ENCODE results near the gene AMHR2. TPM values are rescaled to one million over a fixed set of nuclear protein-coding genes. Genes with fewer than 3 reads are reported as not detected.
"Not testable (repeated sequence)": the region's sequence is repeated elsewhere in the genome, so short reads cannot be mapped to it uniquely, and the experiment has no call there.

AMHR2 gene
- polyA plus RNA-seq (2011; rRNA removed) (not detected in 2 replicates), polyA minus RNA-seq (2011; rRNA and poly(A)+ RNA removed) (not detected in 2 replicates)

DNA sequence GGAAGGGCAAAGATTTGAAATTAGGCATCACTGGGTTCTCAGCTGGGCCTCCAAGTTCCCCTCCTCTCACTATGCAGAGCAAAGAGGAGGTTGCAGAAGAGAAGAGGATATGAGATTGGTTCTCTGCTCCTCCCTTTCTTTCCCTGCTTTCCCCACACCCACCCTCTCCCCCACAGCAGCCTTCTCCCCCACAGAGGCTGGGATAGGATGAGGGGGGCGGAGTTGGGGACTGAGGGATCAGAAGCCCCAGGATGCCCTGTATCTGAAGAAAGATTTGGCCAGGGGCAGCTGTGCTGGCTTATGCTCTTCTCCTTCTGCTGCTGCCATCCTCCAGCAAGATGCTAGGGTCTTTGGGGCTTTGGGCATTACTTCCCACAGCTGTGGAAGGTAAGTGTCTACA is at the start of gene AMHR2:
Gene AMHR2 (plus strand): TSS at position 259 of the 400 bp plus-strand sequence. CDS start 80 bp downstream, at position 339.
- ChIA-PET POLR2A (no interaction called here), CTCF (interaction anchor here (1.7 to 8.1 kb wide), 6 partner anchors 51 to 102 kb away, joined by 5 to 163 read pairs (median 17); partner anchors contain the start of gene AAAS)
- Histone ChIP-seq H3K27me3 (ENCODE audit: control insufficient read depth, insufficient read depth, low read length) (no peaks in the 10 kb centered on the region), H3K4me3 (ENCODE audit: low read depth, low read length) (no peak within 1 kb of the TSS), H3K36me3 (ENCODE audit: control insufficient read depth, insufficient read depth, low read length) (no peaks in the 10 kb centered on the region)
- TF ChIP-seq, protein P1, sequence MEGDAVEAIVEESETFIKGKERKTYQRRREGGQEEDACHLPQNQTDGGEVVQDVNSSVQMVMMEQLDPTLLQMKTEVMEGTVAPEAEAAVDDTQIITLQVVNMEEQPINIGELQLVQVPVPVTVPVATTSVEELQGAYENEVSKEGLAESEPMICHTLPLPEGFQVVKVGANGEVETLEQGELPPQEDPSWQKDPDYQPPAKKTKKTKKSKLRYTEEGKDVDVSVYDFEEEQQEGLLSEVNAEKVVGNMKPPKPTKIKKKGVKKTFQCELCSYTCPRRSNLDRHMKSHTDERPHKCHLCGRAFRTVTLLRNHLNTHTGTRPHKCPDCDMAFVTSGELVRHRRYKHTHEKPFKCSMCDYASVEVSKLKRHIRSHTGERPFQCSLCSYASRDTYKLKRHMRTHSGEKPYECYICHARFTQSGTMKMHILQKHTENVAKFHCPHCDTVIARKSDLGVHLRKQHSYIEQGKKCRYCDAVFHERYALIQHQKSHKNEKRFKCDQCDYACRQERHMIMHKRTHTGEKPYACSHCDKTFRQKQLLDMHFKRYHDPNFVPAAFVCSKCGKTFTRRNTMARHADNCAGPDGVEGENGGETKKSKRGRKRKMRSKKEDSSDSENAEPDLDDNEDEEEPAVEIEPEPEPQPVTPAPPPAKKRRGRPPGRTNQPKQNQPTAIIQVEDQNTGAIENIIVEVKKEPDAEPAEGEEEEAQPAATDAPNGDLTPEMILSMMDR (IDR thresholded peaks at IDR 0.05; ENCODE audit: insufficient read depth, low read depth, low read length), result no peak
- DNase-seq (ENCODE audit: low read depth), result no peak

DNA sequence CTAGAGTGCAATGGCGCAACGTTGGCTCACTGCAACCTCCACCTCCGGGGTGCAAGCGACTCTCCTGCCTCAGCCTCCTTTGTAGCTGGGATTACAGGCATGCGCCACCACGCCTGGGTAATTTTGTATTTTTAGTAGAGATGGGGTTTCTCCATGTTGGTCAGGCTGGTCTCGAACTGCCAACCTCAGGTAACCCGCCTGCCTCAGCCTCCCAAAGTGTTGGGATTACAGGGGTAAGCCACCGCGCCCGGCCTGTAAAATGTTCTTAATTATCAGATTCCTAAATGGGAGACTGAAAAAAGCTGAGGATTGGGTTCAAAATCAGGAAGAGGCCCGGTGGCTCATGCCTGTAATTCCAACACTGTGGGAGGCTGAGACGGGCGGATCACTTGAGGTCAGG is 49.4 kb upstream of the AMHR2 start:
- CTCF ChIA-PET, result interaction anchor here (1.0 to 1.5 kb wide), 2 partner anchors 47 to 52 kb away, joined by 3 read pairs; partner anchors contain the start of gene AAAS
- POLR2A ChIA-PET; DNase-seq (ENCODE audit: low read depth); H3K27me3 ChIP-seq (ENCODE audit: control insufficient read depth, insufficient read depth, low read length); H3K36me3 ChIP-seq (ENCODE audit: control insufficient read depth, insufficient read depth, low read length); H3K4me3 ChIP-seq (ENCODE audit: low read depth, low read length): not testable (repeated sequence)

DNA sequence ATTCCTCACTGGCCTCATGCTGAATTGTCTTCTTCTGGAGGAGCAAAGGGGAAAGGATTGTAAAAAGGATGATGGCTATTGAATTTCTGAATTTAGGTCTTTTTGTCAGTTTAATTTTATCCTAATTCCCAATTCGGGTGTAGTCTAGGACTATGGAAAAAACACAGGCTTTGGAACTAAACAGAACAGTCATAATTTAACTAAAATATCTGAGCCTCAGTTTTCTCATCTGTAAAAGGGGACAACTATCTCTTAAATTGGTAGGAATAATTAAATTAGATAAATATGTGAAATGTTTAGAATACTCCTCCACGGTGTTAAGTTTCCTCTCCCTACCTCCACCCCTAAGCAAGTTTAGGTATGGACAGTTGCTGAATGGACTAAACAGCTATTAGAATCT is 46.9 kb upstream of the AMHR2 start:
- ChIA-PET POLR2A (interaction anchor here (0.6 kb wide), 1 partner anchor 153 kb away, joined by 6 read pairs; no protein-coding TSS in a partner anchor), CTCF (interaction anchor here (0.9 kb wide), 1 partner anchor 32 kb away, joined by 3 read pairs; no protein-coding TSS in a partner anchor)

DNA sequence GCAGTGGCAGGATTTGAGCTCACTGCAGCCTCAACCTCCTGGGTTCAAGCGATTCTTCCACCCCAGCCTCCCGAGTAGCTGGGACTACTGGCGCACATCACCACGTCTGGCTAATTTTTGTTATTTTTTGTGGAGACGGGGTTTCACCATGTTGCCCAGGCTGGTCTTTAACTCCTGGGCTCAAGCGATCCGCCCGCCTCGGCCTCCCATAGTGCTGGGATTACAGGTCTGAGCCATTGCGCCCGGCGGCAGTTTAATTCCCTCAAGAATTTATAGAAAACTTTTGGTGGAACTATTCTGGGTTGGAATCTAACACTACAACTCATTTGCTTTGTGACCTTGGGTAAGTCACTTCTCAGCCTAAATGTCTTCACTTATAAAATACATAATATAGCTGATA is 45.4 kb upstream of the AMHR2 start:
- ChIA-PET CTCF (no interaction called here), POLR2A (no interaction called here)
- TF ChIP-seq, protein P1 (IDR thresholded peaks at IDR 0.05; ENCODE audit: insufficient read depth, low read depth, low read length), result no peak
- no peak for DNase-seq (ENCODE audit: low read depth)
- H3K4me3 ChIP-seq (ENCODE audit: low read depth, low read length), result no peak overlapping the region
- H3K36me3 ChIP-seq (ENCODE audit: control insufficient read depth, insufficient read depth, low read length), result peaks cover 8% of the 10 kb centered on the region
- H3K27me3 ChIP-seq (ENCODE audit: control insufficient read depth, insufficient read depth, low read length), result no peaks in the 10 kb centered on the region

More for the DNA sequence above, 46.9 kb upstream of the AMHR2 start:
- no peak for DNase-seq (ENCODE audit: low read depth)
- H3K27me3 ChIP-seq (ENCODE audit: control insufficient read depth, insufficient read depth, low read length), result no peaks in the 10 kb centered on the region
- TF ChIP-seq, protein P1 (IDR thresholded peaks at IDR 0.05; ENCODE audit: insufficient read depth, low read depth, low read length), result no peak
- no peaks in the 10 kb centered on the region; the same call in 1 of the 2 replicates for H3K36me3 ChIP-seq (ENCODE audit: control insufficient read depth, insufficient read depth, low read length)
- H3K4me3 ChIP-seq (ENCODE audit: low read depth, low read length), result no peak overlapping the region

DNA sequence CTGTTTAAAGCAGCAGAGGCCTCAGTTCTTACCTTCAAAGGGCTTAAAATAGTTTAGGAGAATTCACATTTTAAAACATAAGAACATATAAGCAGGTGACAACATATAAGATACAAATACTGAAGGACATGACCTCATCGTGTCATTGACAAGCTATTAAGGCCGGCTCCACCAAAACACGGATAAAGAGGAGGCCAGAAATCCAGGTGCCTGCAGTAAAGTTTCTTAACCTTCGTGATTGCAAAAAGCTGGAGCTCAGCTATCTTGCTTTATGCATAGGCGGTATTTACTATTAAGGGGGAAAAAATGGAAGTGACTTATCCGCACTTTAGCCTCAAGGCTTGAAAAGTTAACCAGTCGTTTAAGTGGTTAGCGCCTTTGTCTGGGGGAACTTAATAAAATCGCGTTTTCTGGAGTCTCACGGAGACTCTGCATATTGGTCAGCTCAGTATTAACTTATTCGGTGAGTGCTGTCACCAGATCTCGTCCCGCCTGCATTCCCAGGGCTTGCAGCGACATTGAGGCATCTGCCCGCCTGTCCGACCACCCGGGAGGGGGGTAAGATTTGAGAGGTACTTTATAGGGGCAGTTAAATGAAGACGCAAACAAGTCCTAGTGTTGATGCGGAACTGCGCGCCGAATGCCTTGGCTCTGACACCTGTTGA is 44.8 kb upstream of the AMHR2 start:
- TF ChIP-seq, protein P1 (IDR thresholded peaks at IDR 0.05; ENCODE audit: insufficient read depth, low read depth, low read length), result no peak
- ChIA-PET POLR2A (interaction anchor here (1.1 kb wide), 1 partner anchor 34 kb away, joined by 3 read pairs; no protein-coding TSS in a partner anchor), CTCF (interaction anchor here (0.7 to 1.6 kb wide), 4 partner anchors 27 to 49 kb away, joined by 3 to 7 read pairs (median 4); no protein-coding TSS in a partner anchor)
- Histone ChIP-seq H3K36me3 (ENCODE audit: control insufficient read depth, insufficient read depth, low read length) (peaks cover 9% of the 10 kb centered on the region), H3K4me3 (ENCODE audit: low read depth, low read length) (peak overlapping the region; percentile 45), H3K27me3 (ENCODE audit: control insufficient read depth, insufficient read depth, low read length) (no peaks in the 10 kb centered on the region)
- DNase-seq (ENCODE audit: low read depth), result no peak
